Spleen (tissue), 11 donors: ENCODE results near the gene PPP1R14B. TPM values are rescaled to one million over a fixed set of nuclear protein-coding genes. Genes with fewer than 3 reads are reported as not detected.
A peak's percentile ranks its signal among the peaks of the same experiment; 100 is the strongest.

Source experiments
- DNase-seq: peaks from one replicate; pipeline ENCODE4 v3.0.0-alpha.2; 2020
- H3K27ac ChIP-seq, 8 donors: fragments of 200-600 bp; sonication (generic) in 7 of 8; 1 replicate in 4 of 8; 2 replicates in 4 of 8; pipeline versions ENCODE4 v1.5.0 to v1.8.0; 2016 to 2021; ENCODE audit warnings: inconsistent platforms in 4 of 8, mild to moderate bottlenecking in 4 of 8, moderate library complexity in 1 of 8
- H3K27me3 ChIP-seq, 7 donors: fragments of 200-600 bp; sonication (generic) in 6 of 7; replicated peaks in 1 of 7; 1 replicate in 4 of 7; 2 replicates in 3 of 7; pipeline versions ENCODE4 v1.5.0 to v1.8.0; 2016 to 2021; ENCODE audit warnings: inconsistent platforms in 3 of 7, mild to moderate bottlenecking in 1 of 7
- H3K36me3 ChIP-seq, 6 donors: fragments of 200-600 bp; sonication (generic) in 5 of 6; 1 replicate in 4 of 6; 2 replicates in 2 of 6; pipeline versions ENCODE4 v1.5.0 to v1.8.0; 2016 to 2021; ENCODE audit warnings: inconsistent platforms in 2 of 6
- H3K4me1 ChIP-seq, 6 donors: fragments of 200-600 bp; sonication (generic) in 5 of 6; 1 replicate in 3 of 6; 2 replicates in 3 of 6; pipeline versions ENCODE4 v1.5.0 to v1.8.0; 2016 to 2021; ENCODE audit warnings: inconsistent platforms in 3 of 6
- H3K4me3 ChIP-seq, 8 donors: fragments of 200-600 bp; sonication (generic) in 7 of 8; 1 replicate in 4 of 8; 2 replicates in 4 of 8; pipeline versions ENCODE4 v1.5.0 to v1.8.0; 2016 to 2021; ENCODE audit warnings: inconsistent platforms in 4 of 8, mild to moderate bottlenecking in 4 of 8, moderate library complexity in 2 of 8
- H3K9me3 ChIP-seq, 8 donors: fragments of 200-600 bp; sonication (generic) in 7 of 8; 1 replicate in 4 of 8; 2 replicates in 4 of 8; pipeline versions ENCODE4 v1.5.0 to v1.8.0; 2016 to 2021; ENCODE audit warnings: inconsistent platforms in 4 of 8
- CTCF ChIP-seq, 11 experiments: fragments of 200-600 bp in 7 of 11; fragments of 450-650 bp in 4 of 11; sonication (generic) in 4 of 11; IDR thresholded peaks in 8 of 11; conservative IDR thresholded peaks in 3 of 11; 1 replicate in 7 of 11; 2 replicates in 4 of 11; pipeline versions ENCODE4 v1.4.0 to v1.8.0; 2016 to 2021; ENCODE audit warnings: antibody characterized with exemption in 11 of 11, inconsistent platforms in 4 of 11, mild to moderate bottlenecking in 1 of 11
- POLR2A ChIP-seq, 3 donors: fragments of 450-650 bp; IDR thresholded peaks; one replicate each; pipeline ENCODE4 v1.5.1; 2017; ENCODE audit warnings: antibody characterized with exemption in 3 of 3, mild to moderate bottlenecking in 1 of 3
- POLR2AphosphoS5 ChIP-seq, 3 donors: sonication (generic); formaldehyde crosslinking; IDR thresholded peaks; one replicate each; pipeline ENCODE4 v1.5.1; 2017; ENCODE audit warnings: antibody characterized with exemption in 3 of 3
- whole genome bisulfite sequencing, 5 donors: extraction: QIAGEN DNeasy Blood & Tissue Kit in 3 of 5; methylation state at CpG; one replicate each; pipeline versions ENCODE4 v1.1.5 to v1.1.7; 2013 to 2018; 5-methylcytosine and 5-hydroxymethylcytosine counted together
- intact Hi-C: fragments of 100-400 bp; cut with DNase I; formaldehyde crosslinking; loops from one replicate; pipeline ENCODE4 v1.15.0; 2023; ENCODE audit warnings: low total_unique reads
- polyA plus RNA-seq, 3 donors: library from polyadenylated mRNA; stranded (reverse); fragments of 200-250 nt; gene quantifications; one replicate each; pipeline ENCODE4 v1.2.1, GENCODE V29; 2013
- total RNA-seq, 7 donors: library from RNA; depleted of rRNA in 3 of 7; stranded (reverse); fragments of >200 nt in 3 of 7; fragmentation: NEBNext Ultra II Directional in 4 of 7; extraction: Animal tissue kit (Norgen Biotek cat#: 25700) in 4 of 7; gene quantifications; one replicate each; pipeline versions ENCODE4 v1.1.0 to v1.2.1, GENCODE V29; 2016 to 2021
- donor health status: healthy with polysubstance abuse.
- donor health status: DM: no; HTN: no; CAD: no; lungs with moderate emphysema.
- donor health status: DM: no; HTN: no; CAD: no.
- donor health status: Bipolar disorder and iron deficiency.
- donor health status: healthy.
- donor health status: DM: no; HTN: no; CAD: no.
- donor health status: DM: yes; HTN: yes; CAD: no.

Gene PPP1R14B
- total and polyA plus RNA-seq, 10 donors: 47.6 to 190 (median 83.6) TPM

- intact Hi-C loops: no loop called here
- TF ChIP-seq POLR2A (IDR thresholded peaks at IDR 0.05) (no peak), CTCF (IDR thresholded peaks at IDR 0.05 in 8 of 11, conservative IDR thresholded peaks at IDR 0.05 in 3 of 11) (no peak), POLR2AphosphoS5 (IDR thresholded peaks at IDR 0.05) (no peak)
- no peak overlapping the region for H3K4me3 ChIP-seq
- H3K27me3 ChIP-seq: no peaks in the 10 kb centered on the region
- peaks cover 0 to 93% (median 58%) of the 10 kb centered on the region in 6 donors for H3K36me3 ChIP-seq
- no peak overlapping the region for H3K27ac ChIP-seq
- H3K9me3 ChIP-seq: no peaks in the 10 kb centered on the region
- 84 to 93% (median 90%) methylated on average over 9 to 24 of the region's 24 CpGs for WGBS, 5 donors
- H3K4me1 ChIP-seq: peaks cover 0 to 23% (median 10%) of the 10 kb centered on the region in 6 donors
- DNase-seq: no peak
These were observed 11.6 kb upstream of the PPP1R14B start for GRCh38 chr11:64258356-64258755.

GRCh38 chr11:64256300-64256699 lies 9.6 kb upstream of the PPP1R14B start:
- intact Hi-C loops: no loop called here
- TF ChIP-seq POLR2A (IDR thresholded peaks at IDR 0.05) (no peak), CTCF (IDR thresholded peaks at IDR 0.05 in 8 of 11, conservative IDR thresholded peaks at IDR 0.05 in 3 of 11) (no peak), POLR2AphosphoS5 (IDR thresholded peaks at IDR 0.05) (no peak)
- peak; percentile 72 for DNase-seq
- H3K36me3 ChIP-seq: peaks cover 0 to 72% (median 42%) of the 10 kb centered on the region in 6 donors
- H3K27ac ChIP-seq: no peak overlapping the region
- no peaks in the 10 kb centered on the region for H3K27me3 ChIP-seq
- no peak overlapping the region for H3K4me3 ChIP-seq
- no peaks in the 10 kb centered on the region for H3K9me3 ChIP-seq
- WGBS, 5 donors: 82 to 93% (median 88%) methylated on average over 14 to 15 of the region's 15 CpGs
- peaks cover 6 to 41% (median 28%) of the 10 kb centered on the region in 6 donors for H3K4me1 ChIP-seq

GRCh38 chr11:64255135-64256128 lies 8.7 kb upstream of the PPP1R14B start:
- peaks cover 9 to 49% (median 36%) of the 10 kb centered on the region in 6 donors for H3K4me1 ChIP-seq
- H3K9me3 ChIP-seq: no peaks in the 10 kb centered on the region
- DNase-seq: peak; percentile 68
- no peak for TF ChIP-seq POLR2AphosphoS5 (IDR thresholded peaks at IDR 0.05)
- TF ChIP-seq POLR2A (IDR thresholded peaks at IDR 0.05): no peak
- TF ChIP-seq CTCF (IDR thresholded peaks at IDR 0.05 in 8 of 11, conservative IDR thresholded peaks at IDR 0.05 in 3 of 11): no peak
- 80 to 91% (median 86%) methylated on average over 22 to 35 of the region's 35 CpGs for WGBS, 5 donors
- no peaks in the 10 kb centered on the region for H3K27me3 ChIP-seq
- H3K36me3 ChIP-seq: peaks cover 0 to 64% (median 40%) of the 10 kb centered on the region in 6 donors
- H3K27ac ChIP-seq: no peak overlapping the region
- no peak overlapping the region for H3K4me3 ChIP-seq
- intact Hi-C loops: no loop called here

GRCh38 chr11:64254326-64254725 lies 7.6 kb upstream of the PPP1R14B start:
- intact Hi-C loops: no loop called here
- no peak for DNase-seq
- no peak overlapping the region for H3K4me3 ChIP-seq
- H3K27ac ChIP-seq: no peak overlapping the region
- WGBS, 5 donors: 66 to 90% (median 85%) methylated on average over 4 to 7 of the region's 7 CpGs
- no peaks in the 10 kb centered on the region for H3K27me3 ChIP-seq
- no peak for TF ChIP-seq CTCF (IDR thresholded peaks at IDR 0.05 in 8 of 11, conservative IDR thresholded peaks at IDR 0.05 in 3 of 11)
- peaks cover 9 to 58% (median 37%) of the 10 kb centered on the region in 6 donors for H3K4me1 ChIP-seq
- H3K9me3 ChIP-seq: no peaks in the 10 kb centered on the region
- peaks cover 0 to 53% (median 31%) of the 10 kb centered on the region in 6 donors for H3K36me3 ChIP-seq
